ENCODE results near the gene PRDM4. TPM values are rescaled to one million over a fixed set of nuclear protein-coding genes. Genes with fewer than 3 reads are reported as not detected.

Gene PRDM4
- total and polyA plus RNA-seq, 2 donors (not counting 3 experiments of a cell fraction or from before 2014, with no cell fraction given), result 25.6 to 36.8 TPM

GRCh38 chr12:107780298-107780697 is 19.4 kb upstream of the PRDM4 start:
- DNase-seq (ENCODE audit: low read depth, low spot score), result no peak
- no peak overlapping the region for H3K27ac ChIP-seq (ENCODE audit: insufficient read depth, low read depth, low read length)
- H3K9ac ChIP-seq (replicated peaks; ENCODE audit: extremely low read depth, insufficient read depth, low read length), result no peak overlapping the region
- no peaks in the 10 kb centered on the region for H3K36me3 ChIP-seq (ENCODE audit: control insufficient read depth in 2 of 2, extremely low read depth in 1 of 2, insufficient read depth in 2 of 2, low read length in 2 of 2)
- BruUV-seq (replicated peaks), result no TSS peak
- ChIA-PET POLR2A (no interaction called here), CTCF (no interaction called here)
- dilution Hi-C loops (cut with MboI; ENCODE audit: extremely low pct_ligation_motif_present, low sequenced_read_pairs) (no loop called here), intact Hi-C loops (cut with micrococcal nuclease) (no loop called here)
- FAIRE-seq, result no peak
- no peaks in the 10 kb centered on the region for H3K9me3 ChIP-seq (replicated peaks; ENCODE audit: control insufficient read depth, insufficient read depth, low read length)
- no peak overlapping the region for H3K4me2 ChIP-seq (ENCODE audit: insufficient read depth, low read length)
- H3K4me3 ChIP-seq (replicated peaks in 1 of 3; ENCODE audit: insufficient read depth in 1 of 3, low read depth in 1 of 3, low read length in 3 of 3), result no peak overlapping the region
- no peaks in the 10 kb centered on the region for H3K4me1 ChIP-seq (ENCODE audit: control insufficient read depth, extremely low read depth, insufficient read depth, low read length)
- peaks cover 4 to 20% of the 10 kb centered on the region in 2 experiments for H3K27me3 ChIP-seq (ENCODE audit: control insufficient read depth in 2 of 2, insufficient read depth in 2 of 2, low read length in 2 of 2)
- peaks cover 2% of the 10 kb centered on the region for H4K20me1 ChIP-seq (replicated peaks; ENCODE audit: control insufficient read depth, extremely low read depth, insufficient read depth, low read length)
- no peak overlapping the region for H2AFZ ChIP-seq (ENCODE audit: low read depth, low read length)
- H3K9me1 ChIP-seq (replicated peaks; ENCODE audit: control insufficient read depth, extremely low read depth, insufficient read depth, low read length), result no peaks in the 10 kb centered on the region
- no peaks in the 10 kb centered on the region for H3K79me2 ChIP-seq (ENCODE audit: control insufficient read depth, insufficient read depth, low read length)
- TF ChIP-seq POLR2A (IDR thresholded peaks at IDR 0.05; ENCODE audit: low read depth, low read length) (no peak), GATA2 (IDR thresholded peaks at IDR 0.05; ENCODE audit: insufficient read depth, insufficient read length, low read depth, low read length) (no peak), EZH2 (IDR thresholded peaks at IDR 0.05; ENCODE audit: borderline replicate concordance, low read depth, low read length, severe bottlenecking) (no peak), MAX (IDR thresholded peaks at IDR 0.05; ENCODE audit: insufficient read depth, insufficient read length) (no peak), FOS (IDR thresholded peaks at IDR 0.05; ENCODE audit: borderline replicate concordance, insufficient read depth, low read length) (no peak), JUN (IDR thresholded peaks at IDR 0.05; ENCODE audit: borderline replicate concordance, insufficient read depth, insufficient read length, low read depth) (no peak), POLR2AphosphoS5 (IDR thresholded peaks at IDR 0.05; ENCODE audit: insufficient read depth, low read depth, low read length) (no peak), CTCF (IDR thresholded peaks at IDR 0.05; ENCODE audit: extremely low read depth in 1 of 2, insufficient read depth in 1 of 2, low read depth in 1 of 2, low read length in 2 of 2) (no peak), MYC (IDR thresholded peaks at IDR 0.05; ENCODE audit: low read depth, low read length) (no peak)
